SU-DHL-6 (cell line): ENCODE results near the gene CDK14.

Experiments used
- H2AFZ ChIP-seq: fragments of 200-600 bp; sonication (generic); 2 replicates; pipeline ENCODE4 v1.6.1; 2014; ENCODE audit warnings: low read depth, mild to moderate bottlenecking, moderate library complexity, mixed read lengths, antibody characterized with exemption, low read length; ENCODE audit not compliant: severe bottlenecking
- H3F3A ChIP-seq: fragments of 200-600 bp; shearing (Covaris generic); 2 replicates; pipeline ENCODE4 v1.6.0; 2016; ENCODE audit warnings: antibody characterized with exemption, mild to moderate bottlenecking; ENCODE audit not compliant: insufficient read depth
- H3K27ac ChIP-seq: fragments of 200-600 bp; sonication (generic); 2 replicates; pipeline ENCODE4 v1.5.1; 2016; ENCODE audit warnings: low read depth, mild to moderate bottlenecking, low read length, moderate library complexity, mixed read lengths
- H3K27me3 ChIP-seq: fragments of 200-600 bp; sonication (generic), shearing (Covaris generic); 2 replicates; pipeline ENCODE4 v1.6.0; 2014; ENCODE audit warnings: mild to moderate bottlenecking, low read length
- H3K36me3 ChIP-seq: fragments of 200-600 bp; sonication (generic); 2 replicates; pipeline ENCODE4 v1.6.1; 2014; ENCODE audit warnings: mild to moderate bottlenecking, low read length, mixed read lengths
- H3K4me2 ChIP-seq: fragments of 300-600, 200-600 bp; shearing (Covaris generic), sonication (generic); 2 replicates; pipeline ENCODE4 v1.6.0; 2014; ENCODE audit warnings: low read length, low read depth, mild to moderate bottlenecking; ENCODE audit not compliant: poor library complexity, severe bottlenecking
- H3K4me3 ChIP-seq: fragments of 200-600 bp; sonication (generic); 2 replicates; pipeline ENCODE4 v1.5.1; 2014; ENCODE audit warnings: antibody characterized with exemption, low read length, mild to moderate bottlenecking, mixed read lengths; ENCODE audit not compliant: insufficient read depth, poor library complexity, severe bottlenecking
- H3K79me2 ChIP-seq: fragments of 200-600 bp; sonication (generic); 2 replicates; pipeline ENCODE4 v1.6.1; 2014; ENCODE audit warnings: mild to moderate bottlenecking, low read length, moderate library complexity; ENCODE audit not compliant: insufficient read depth
- H3K9ac ChIP-seq: fragments of 200-600 bp; sonication (generic); 2 replicates; pipeline ENCODE4 v1.7.0; 2014; ENCODE audit warnings: mild to moderate bottlenecking, low read length
- H3K9me2 ChIP-seq: fragments of 200-600 bp; sonication (generic); replicated peaks from 2 replicates; pipeline ENCODE4 v1.6.1; 2014; ENCODE audit warnings: low read length; ENCODE audit not compliant: insufficient read depth
- H3K9me3 ChIP-seq: fragments of 200-600 bp; sonication (generic); 2 replicates; pipeline ENCODE4 v1.6.1; 2014; ENCODE audit warnings: low read length, mixed read lengths; ENCODE audit not compliant: insufficient read depth
- H4K20me1 ChIP-seq: fragments of 200-600 bp; sonication (generic); 2 replicates; pipeline ENCODE4 v1.6.1; 2014; ENCODE audit warnings: low read depth, mild to moderate bottlenecking, antibody characterized with exemption, low read length, moderate library complexity, mixed read lengths
- CTCF ChIP-seq: fragments of 200-600 bp; sonication (generic); IDR thresholded peaks from one replicate; pipeline ENCODE4 v1.5.1; 2017; ENCODE audit warnings: antibody characterized with exemption, mild to moderate bottlenecking, low read length, moderate library complexity; ENCODE audit not compliant: insufficient read depth, poor library complexity, severe bottlenecking
- EZH2phosphoT487 ChIP-seq: fragments of 200-600 bp; sonication (generic), shearing (Covaris generic); conservative IDR thresholded peaks from 2 replicates; pipeline ENCODE4 v1.6.1; 2018; ENCODE audit warnings: mild to moderate bottlenecking, antibody characterized with exemption, low read length, moderate library complexity, mixed read lengths

CDK14 gene

GRCh38 chr7:90740386-90740785 is 144.3 kb downstream of the CDK14 start:
- H3K4me3 ChIP-seq: no peak overlapping the region
- H3K79me2 ChIP-seq: peaks cover 95% of the 10 kb centered on the region
- H3K9me3 ChIP-seq: no peaks in the 10 kb centered on the region
- no peak overlapping the region for H2AFZ ChIP-seq
- H3K27me3 ChIP-seq: no peaks in the 10 kb centered on the region
- H3K4me2 ChIP-seq: peak overlapping the region; percentile 60
- H3F3A ChIP-seq: peaks cover 45% of the 10 kb centered on the region
- H3K27ac ChIP-seq: peak overlapping the region; percentile 78
- H3K9me2 ChIP-seq: no peaks in the 10 kb centered on the region
- no peak overlapping the region for H3K9ac ChIP-seq
- H3K36me3 ChIP-seq: peaks cover 47% of the 10 kb centered on the region
- no peaks in the 10 kb centered on the region; the same call in 1 of the 2 replicates for H4K20me1 ChIP-seq
- TF ChIP-seq CTCF (no peak), EZH2phosphoT487 (no peak)

- H4K20me1 ChIP-seq: no peaks in the 10 kb centered on the region; the same call in 1 of the 2 replicates
- H3K27me3 ChIP-seq: no peaks in the 10 kb centered on the region
- H3F3A ChIP-seq: peaks cover 58% of the 10 kb centered on the region
- no peak overlapping the region for H3K27ac ChIP-seq
- peaks cover 52% of the 10 kb centered on the region for H3K36me3 ChIP-seq
- no peaks in the 10 kb centered on the region for H3K9me2 ChIP-seq
- H3K79me2 ChIP-seq: peaks cover 94% of the 10 kb centered on the region
- no peak overlapping the region for H3K4me2 ChIP-seq
- TF ChIP-seq EZH2phosphoT487 (no peak), CTCF (no peak)
- H3K9me3 ChIP-seq: no peaks in the 10 kb centered on the region
- H3K4me3 ChIP-seq: no peak overlapping the region
- H2AFZ ChIP-seq: no peak overlapping the region
- no peak overlapping the region for H3K9ac ChIP-seq
Measured at GRCh38 chr7:90743626-90744025, 147.5 kb downstream of the CDK14 start.

GRCh38 chr7:90747516-90747915 is 151.4 kb downstream of the CDK14 start:
- TF ChIP-seq EZH2phosphoT487 (no peak), CTCF (no peak)
- H3K27me3 ChIP-seq: no peaks in the 10 kb centered on the region
- no peaks in the 10 kb centered on the region for H3K9me3 ChIP-seq
- H3K9ac ChIP-seq: no peak overlapping the region
- no peaks in the 10 kb centered on the region; the same call in 1 of the 2 replicates for H4K20me1 ChIP-seq
- peaks cover 92% of the 10 kb centered on the region for H3K79me2 ChIP-seq
- peaks cover 53% of the 10 kb centered on the region for H3K36me3 ChIP-seq
- peaks cover 34% of the 10 kb centered on the region; the same call in 1 of the 2 replicates for H3F3A ChIP-seq
- H3K4me3 ChIP-seq: no peak overlapping the region
- peak overlapping the region; percentile 27 for H3K4me2 ChIP-seq
- H2AFZ ChIP-seq: no peak overlapping the region
- peak overlapping the region; percentile 16; the same call in 1 of the 2 replicates for H3K27ac ChIP-seq
- H3K9me2 ChIP-seq: no peaks in the 10 kb centered on the region
